ENCODE results near the gene CXCL8.
"Not testable (repeated sequence)": the region's sequence is repeated elsewhere in the genome, so short reads cannot be mapped to it uniquely, and the experiment has no call there.

Gene CXCL8

GRCh38 chr4:73751166-73751565 lies 10.8 kb downstream of the CXCL8 start:
- DNase-seq: no peak

DNA sequence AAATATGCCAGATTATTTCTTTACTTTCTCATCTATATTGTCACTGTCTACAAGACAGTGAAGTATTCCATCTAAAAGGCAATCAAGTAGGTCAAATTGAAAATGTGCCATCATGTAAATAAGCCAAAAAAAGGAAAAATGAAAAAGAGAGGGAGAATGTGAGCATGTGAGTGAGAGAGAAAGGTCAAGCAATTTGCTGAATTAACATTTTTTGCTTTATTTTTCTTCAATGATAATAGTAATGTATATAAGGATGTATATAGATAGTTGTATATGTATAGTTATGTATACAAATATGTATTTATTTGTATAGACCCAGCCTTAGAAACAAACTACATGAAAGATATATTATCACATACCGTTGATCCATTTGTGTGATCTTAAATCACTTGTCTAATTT lies 11.5 kb downstream of the CXCL8 start:
- DNase-seq: no peak

GRCh38 chr4:73752424-73752823 lies 12.1 kb downstream of the CXCL8 start:
- no peak for DNase-seq

DNA sequence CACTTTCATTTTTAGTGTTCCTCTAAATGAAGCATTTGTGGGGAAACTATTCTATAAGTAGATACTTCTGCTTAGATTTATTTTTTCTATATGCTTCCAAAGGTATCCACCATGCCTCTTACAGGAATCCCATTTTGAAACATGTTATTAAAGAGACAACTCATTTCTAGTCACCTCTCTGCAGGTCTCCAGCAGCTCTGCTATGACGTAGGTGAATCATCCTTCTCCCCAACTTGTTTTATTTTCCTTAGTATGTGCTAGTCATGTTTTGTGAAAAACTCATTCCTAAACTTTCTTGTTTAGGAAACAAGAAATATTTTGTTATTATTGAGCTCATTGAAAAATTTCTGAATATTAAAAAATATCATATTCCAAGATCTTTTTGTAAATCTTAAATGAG lies 12.8 kb downstream of the CXCL8 start:
- DNase-seq: no peak

DNA sequence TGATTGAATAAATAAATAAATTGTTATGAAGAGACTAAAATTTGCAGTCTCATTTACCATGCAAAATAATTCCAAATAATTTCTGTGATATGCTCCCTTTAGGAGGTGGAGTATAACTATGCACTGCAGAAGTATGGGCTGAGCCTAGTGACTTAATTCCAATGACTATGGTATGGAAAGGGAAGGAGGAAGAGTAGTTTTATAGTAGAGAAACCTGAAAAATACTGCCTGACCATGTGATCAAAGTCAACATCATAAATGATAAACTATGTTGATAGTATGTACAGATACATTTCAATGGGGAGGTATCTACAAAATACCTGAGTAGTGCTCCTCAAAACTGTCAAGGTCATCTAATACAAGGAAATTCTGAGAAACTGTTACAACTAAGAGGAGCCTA lies 14.6 kb downstream of the CXCL8 start:
- DNase-seq: no peak

DNA sequence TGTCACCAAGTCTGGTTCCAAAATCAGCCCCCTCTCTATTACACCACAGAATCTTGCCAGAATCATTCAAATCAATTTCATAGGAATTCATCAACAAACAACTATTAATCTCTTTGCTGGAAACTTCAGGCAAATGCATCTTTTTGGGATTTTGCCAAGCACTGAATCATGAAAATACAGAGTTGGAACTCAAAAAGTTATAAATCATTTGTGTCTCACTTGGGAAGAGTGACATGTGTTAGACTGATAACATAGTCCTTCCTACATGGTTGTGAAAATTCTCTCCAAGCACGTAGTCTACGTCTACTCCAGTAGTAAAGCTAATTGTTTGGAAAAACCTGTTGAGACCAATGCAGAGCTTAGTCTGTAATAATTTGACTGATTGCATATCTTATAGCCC lies 19.0 kb downstream of the CXCL8 start:
- DNase-seq: no peak

GRCh38 chr4:73761856-73762255 lies 21.5 kb downstream of the CXCL8 start:
- no peak for DNase-seq

GRCh38 chr4:73762409-73762808 lies 22.0 kb downstream of the CXCL8 start:
- no peak for DNase-seq

DNA sequence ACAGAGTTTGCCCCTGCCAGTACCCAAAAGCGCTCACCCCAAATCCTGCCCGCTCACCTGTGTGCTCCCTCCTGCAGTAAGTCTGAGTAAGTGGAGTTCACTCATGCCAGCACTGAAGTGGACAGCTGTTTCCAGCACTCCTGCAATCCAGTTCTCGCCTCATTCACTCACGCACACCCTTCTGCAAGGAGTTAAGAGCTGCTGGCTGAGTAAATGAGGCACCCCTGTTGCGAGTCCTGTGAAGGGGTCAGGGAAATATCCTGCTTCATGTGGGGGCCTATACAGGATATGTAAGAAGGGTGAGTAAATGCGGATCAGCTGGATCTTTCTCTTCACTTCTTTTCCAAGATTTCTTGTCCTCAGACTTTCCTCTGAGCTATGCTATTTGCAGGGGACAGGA lies 23.5 kb downstream of the CXCL8 start:
- no peak for DNase-seq

- DNase-seq: no peak
Measured at GRCh38 chr4:73764513-73764912, 24.1 kb downstream of the CXCL8 start.

GRCh38 chr4:73765296-73765695 lies 24.9 kb downstream of the CXCL8 start:
- no peak for DNase-seq

DNA sequence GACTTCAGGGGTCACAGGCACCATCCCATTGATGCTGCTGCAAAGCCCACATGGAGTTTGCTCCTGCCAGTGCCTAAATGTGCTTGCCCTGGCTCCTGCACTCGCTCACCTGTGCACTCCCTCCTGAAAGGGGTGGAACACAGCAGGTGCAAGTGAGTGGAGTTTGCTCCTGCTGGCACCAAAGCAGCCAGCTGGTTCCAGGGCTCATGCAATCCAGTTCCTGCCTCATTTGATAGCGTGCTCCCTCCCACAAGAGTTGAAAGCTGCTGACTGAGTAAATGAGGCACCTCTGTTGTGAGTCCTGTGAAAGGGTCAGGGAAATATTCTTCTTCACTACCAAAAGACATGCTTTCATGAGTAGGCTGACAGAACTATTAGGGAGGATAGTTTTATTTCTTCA lies 30.5 kb downstream of the CXCL8 start:
- no peak for DNase-seq

GRCh38 chr4:73772363-73772762 lies 32.0 kb downstream of the CXCL8 start:
- no peak for DNase-seq

GRCh38 chr4:73774406-73774805 lies 34.0 kb downstream of the CXCL8 start:
- DNase-seq: not testable (repeated sequence)

DNA sequence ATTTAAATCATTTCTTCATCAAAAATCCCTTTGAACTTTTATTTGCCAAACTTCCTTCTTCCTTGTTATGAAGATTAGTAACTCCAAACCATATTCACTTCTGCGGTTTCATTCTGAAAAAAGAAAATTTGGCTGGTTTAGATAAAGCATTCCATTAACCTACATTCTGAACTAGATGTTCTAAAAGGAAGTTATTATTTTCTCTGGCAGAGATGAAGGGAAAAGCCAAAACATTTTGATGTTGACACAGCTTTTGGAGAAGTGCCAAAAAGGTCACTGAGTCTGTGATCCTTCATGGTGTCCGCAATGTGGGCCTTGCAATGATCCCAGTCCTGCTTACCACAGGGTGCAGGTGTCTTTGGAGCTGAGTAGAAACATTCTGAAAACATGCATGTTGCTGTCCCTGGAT lies 36.0 kb downstream of the CXCL8 start:
- DNase-seq: no peak

DNA sequence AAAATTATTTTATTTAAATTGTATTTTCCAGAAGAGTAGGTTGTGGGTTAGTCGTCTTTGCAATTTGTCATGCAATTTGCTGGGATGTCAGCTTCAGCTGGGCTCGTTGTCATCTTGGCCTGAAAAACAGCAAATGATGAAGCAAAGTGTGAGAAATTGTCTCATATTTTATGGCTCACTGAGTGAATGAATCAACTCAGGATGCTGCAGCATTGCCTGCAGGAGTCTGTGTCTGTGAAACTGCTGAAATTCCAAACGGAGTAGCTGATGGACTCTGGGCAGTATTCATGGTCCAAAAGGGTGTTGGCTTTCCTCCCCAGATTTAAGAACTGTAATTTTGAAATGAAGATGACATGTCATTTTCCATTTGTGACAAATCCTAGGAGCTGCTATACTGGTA lies 37.2 kb downstream of the CXCL8 start:
- no peak for DNase-seq

DNA sequence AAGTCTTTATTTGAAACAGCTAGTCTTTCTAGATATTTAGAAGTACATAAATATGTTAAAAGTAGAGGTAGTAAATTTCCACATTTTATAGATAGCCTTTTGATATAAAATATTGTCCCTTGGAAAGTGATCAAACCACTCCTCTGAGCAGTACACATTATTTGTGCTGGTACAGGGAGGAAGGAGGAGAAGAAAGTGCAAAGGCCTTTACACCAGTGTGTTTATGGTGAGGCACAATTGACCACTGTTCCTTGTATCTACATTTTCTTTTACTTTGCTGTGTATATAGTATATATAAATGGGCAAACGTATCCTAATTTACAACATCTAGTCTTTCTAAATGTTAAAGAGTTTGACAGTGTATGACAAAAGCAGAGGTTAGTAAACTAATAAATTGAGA lies 39.9 kb downstream of the CXCL8 start:
- no peak for DNase-seq

DNA sequence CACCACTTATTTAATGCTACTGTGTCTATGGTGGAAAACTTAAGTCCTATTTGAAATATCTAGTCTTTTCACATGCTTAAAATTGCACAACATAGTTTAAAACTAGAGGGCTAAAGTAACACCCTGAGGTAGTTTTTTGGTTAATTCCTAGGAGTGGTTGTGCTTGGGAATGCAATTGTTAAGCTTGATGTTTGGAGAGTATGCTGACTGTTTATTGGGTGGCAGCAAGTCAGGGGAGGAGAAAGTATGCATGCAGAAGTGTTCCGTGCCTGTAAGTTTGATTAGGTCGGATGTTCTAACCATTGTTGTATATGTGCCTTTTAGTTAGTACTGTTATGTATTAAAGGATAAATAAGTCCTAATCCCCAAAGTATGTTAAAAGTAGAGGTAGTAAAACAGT lies 40.5 kb downstream of the CXCL8 start:
- no peak for DNase-seq

DNA sequence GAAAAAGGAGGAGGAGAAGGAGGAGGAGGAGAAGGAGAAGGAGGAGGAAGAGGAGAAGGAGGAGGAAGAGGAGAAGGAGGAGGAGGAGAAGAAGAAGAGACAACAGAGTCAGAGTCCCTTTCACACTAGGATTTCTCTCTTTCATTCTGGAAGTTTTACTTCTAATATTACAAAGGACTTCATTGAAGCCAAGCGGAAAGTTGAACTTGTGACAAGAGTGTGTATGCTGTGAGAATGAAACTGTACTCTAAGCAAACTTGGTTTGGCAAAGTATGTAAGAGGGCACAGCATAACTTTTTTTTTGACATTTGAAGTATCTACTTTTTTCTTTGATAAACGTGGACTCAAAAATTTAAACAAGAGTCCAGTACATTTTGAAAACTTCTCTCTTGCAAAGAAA lies 48.0 kb downstream of the CXCL8 start:
- no peak for DNase-seq

Data from activated gamma-delta T cell treated with Interleukin-2 at 50 U/mL for 16 hours (primary cell).